Measurements from ENCODE around the gene SMOC2.

DNA sequence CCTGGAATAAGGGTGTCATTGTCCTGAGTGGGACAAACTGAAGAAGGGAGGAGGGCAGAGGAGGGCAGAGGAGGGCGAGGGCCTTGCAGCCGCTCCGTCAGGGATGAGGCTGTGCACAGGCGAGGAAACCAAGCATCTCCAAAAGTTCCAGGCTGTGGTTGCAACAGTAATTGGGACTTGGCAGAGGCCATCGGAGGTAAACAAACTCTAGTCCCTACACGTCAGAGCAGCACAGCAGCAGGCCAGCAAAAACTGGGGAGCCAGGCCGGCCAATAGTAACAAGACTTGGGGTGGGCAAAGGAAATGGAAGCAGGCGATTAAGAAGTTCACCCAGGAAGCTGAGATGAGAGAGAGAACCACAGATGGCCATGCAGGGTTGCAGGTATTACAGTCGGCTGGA is 142.8 kb downstream of the SMOC2 start:
- no peak for TF ChIP-seq POLR2A (IDR thresholded peaks at IDR 0.05)
- TF ChIP-seq POLR2AphosphoS5 (IDR thresholded peaks at IDR 0.05): no peak
- no peak for TF ChIP-seq CTCF (IDR thresholded peaks at IDR 0.05)
